HepG2 (cell line): ENCODE data around the gene ZNF845. TPM values are rescaled to one million over a fixed set of nuclear protein-coding genes. Genes with fewer than 3 reads are reported as not detected.

ENCODE experiments used
- AKNA ChIP-seq: sonication (generic); formaldehyde crosslinking; IDR thresholded peaks from 2 replicates; pipeline ENCODE4 v1.4.0; 2020; ENCODE audit warnings: missing genetic modification reagents, borderline replicate concordance
- CAMTA2 ChIP-seq: sonication (generic); formaldehyde crosslinking; IDR thresholded peaks from 2 replicates; pipeline ENCODE4 v1.4.0; 2020; ENCODE audit warnings: mild to moderate bottlenecking, missing genetic modification reagents, borderline replicate concordance
- CHD2 ChIP-seq: IDR thresholded peaks from 2 replicates; pipeline ENCODE4 v1.6.1; 2011; ENCODE audit warnings: low read depth, low read length, improper control_type of control experiment
- FOXA3 ChIP-seq: IDR thresholded peaks from 2 replicates; pipeline ENCODE4 v1.6.1; 2016; ENCODE audit warnings: missing genetic modification reagents, missing compliant biosample characterization
- SP2 ChIP-seq: sonication (generic); formaldehyde crosslinking; IDR thresholded peaks from 2 replicates; pipeline ENCODE4 v1.5.1; 2020; ENCODE audit warnings: mild to moderate bottlenecking, missing genetic modification reagents
- ZBTB40 ChIP-seq, 2 experiments: fragments of 450-650 bp in 1 of 2; sonication (generic) in 1 of 2; formaldehyde crosslinking in 1 of 2; IDR thresholded peaks; 2 replicates each; pipeline versions ENCODE4 v1.6.1 to v1.8.0; 2016 to 2022; ENCODE audit warnings: antibody characterized with exemption in 1 of 2, mild to moderate bottlenecking in 1 of 2, missing genetic modification reagents in 1 of 2
- ZNF232 ChIP-seq: sonication (generic); formaldehyde crosslinking; IDR thresholded peaks from 2 replicates; pipeline ENCODE4 v1.4.0; 2020; ENCODE audit warnings: missing genetic modification reagents, borderline replicate concordance
- polyA plus RNA-seq, 8 experiments: library from polyadenylated mRNA; depleted of rRNA in 3 of 8; stranded (reverse) in 7 of 8; unstranded in 1 of 8; fragments of >200 nt; fragmentation: Illumina TruSeq in 4 of 8; extraction: Trizol in 4 of 8; gene quantifications; 2 replicates each; pipeline versions ENCODE4 v1.2.1 to v1.2.3, GENCODE V29; 2011 to 2016; ENCODE audit warnings: low read depth in 4 of 8, missing spikeins in 1 of 8, mixed read lengths in 1 of 8; ENCODE audit not compliant: insufficient read depth in 1 of 8
- total RNA-seq, 5 experiments: library from RNA; depleted of rRNA; stranded (reverse); fragments of >200 nt; fragmentation: Illumina TruSeq; extraction: Trizol; gene quantifications; 2 replicates each; pipeline ENCODE4 v1.2.3, GENCODE V29; 2016; ENCODE audit warnings: low read depth in 1 of 5

The ZNF845 gene
- total and polyA plus RNA-seq, 2 of the 13 experiments (the other 11 are each of a cell fraction or from before 2014, with no cell fraction given), result 1.7 to 9.6 TPM

- TF ChIP-seq ZBTB40 (IDR thresholded peaks at IDR 0.05), result no peak
- TF ChIP-seq ZBTB40 (CRISPR knock-in tag; IDR thresholded peaks at IDR 0.05), result no peak
- TF ChIP-seq CHD2, result no peak
- TF ChIP-seq ZNF232 (CRISPR knock-in tag), result no peak
- TF ChIP-seq CAMTA2 (CRISPR knock-in tag), result no peak
- TF ChIP-seq AKNA (CRISPR knock-in tag), result no peak
- TF ChIP-seq SP2 (CRISPR knock-in tag), result no peak
- TF ChIP-seq FOXA3 (CRISPR knock-in tag), result no peak
These were observed 4.6 kb upstream of the ZNF845 start (continued) for GRCh38 chr19:53328967-53329366.
